H9 (cell line): ENCODE results near the gene FGD6. TPM values are rescaled to one million over a fixed set of nuclear protein-coding genes. Genes with fewer than 3 reads are reported as not detected.

Source experiments
- DNase-seq: peaks from one replicate; pipeline ENCODE4 v3.0.0-alpha.2; 2017
- H2AFZ ChIP-seq: one replicate; pipeline ENCODE4 v1.6.1; 2013; ENCODE audit warnings: mild to moderate bottlenecking, low read length, control low read depth, moderate library complexity
- H2AK5ac ChIP-seq: 2 replicates; pipeline ENCODE4 v1.6.1; 2013; ENCODE audit warnings: low read length, control low read depth, mixed read lengths; ENCODE audit not compliant: insufficient read length
- H2BK120ac ChIP-seq: one replicate; pipeline ENCODE4 v1.6.1; 2013; ENCODE audit warnings: low read depth, mild to moderate bottlenecking, low read length, control low read depth, inconsistent platforms; ENCODE audit not compliant: poor library complexity, severe bottlenecking
- H2BK12ac ChIP-seq: 2 replicates; pipeline ENCODE4 v1.6.1; 2013; ENCODE audit warnings: low read length, control low read depth, mixed read lengths, low read depth; ENCODE audit not compliant: insufficient read length
- H2BK15ac ChIP-seq: 2 replicates; pipeline ENCODE4 v1.6.1; 2013; ENCODE audit warnings: low read depth, low read length, control low read depth
- H2BK20ac ChIP-seq: one replicate; pipeline ENCODE4 v1.6.1; 2013; ENCODE audit warnings: low read depth, mild to moderate bottlenecking, low read length, control low read depth, inconsistent platforms; ENCODE audit not compliant: poor library complexity, severe bottlenecking
- H2BK5ac ChIP-seq: 2 replicates; pipeline ENCODE4 v1.6.1; 2013; ENCODE audit warnings: low read length, control low read depth, mixed read lengths; ENCODE audit not compliant: insufficient read length
- H3K14ac ChIP-seq: 2 replicates; pipeline ENCODE4 v1.6.1; 2013; ENCODE audit warnings: low read length, control low read depth; ENCODE audit not compliant: insufficient read depth
- H3K18ac ChIP-seq: 2 replicates; pipeline ENCODE4 v1.6.1; 2013; ENCODE audit warnings: low read depth, mild to moderate bottlenecking, mixed read lengths, low read length, control low read depth; ENCODE audit not compliant: insufficient read length
- H3K23ac ChIP-seq: 2 replicates; pipeline ENCODE4 v1.6.1; 2013; ENCODE audit warnings: low read length, control low read depth, mixed read lengths, low read depth; ENCODE audit not compliant: insufficient read length
- H3K23me2 ChIP-seq: 2 replicates; pipeline ENCODE4 v1.6.1; 2013; ENCODE audit warnings: low read depth, mild to moderate bottlenecking, mixed read lengths, low read length, control low read depth; ENCODE audit not compliant: insufficient read length, poor library complexity, severe bottlenecking
- H3K27ac ChIP-seq: 2 replicates; pipeline ENCODE4 v1.5.1; 2013; ENCODE audit warnings: low read length, control low read depth, mixed read lengths, low read depth; ENCODE audit not compliant: insufficient read length
- H3K27me3 ChIP-seq: 2 replicates; pipeline ENCODE4 v1.6.1; 2013; ENCODE audit warnings: low read length, control low read depth, inconsistent platforms; ENCODE audit not compliant: insufficient read depth
- H3K4ac ChIP-seq: 2 replicates; pipeline ENCODE4 v1.6.1; 2013; ENCODE audit warnings: low read depth, mild to moderate bottlenecking, control low read depth, inconsistent platforms, low read length, moderate library complexity
- H3K4me1 ChIP-seq: 2 replicates; pipeline ENCODE4 v1.6.1; 2013; ENCODE audit warnings: low read length, control low read depth, inconsistent platforms; ENCODE audit not compliant: insufficient read depth
- H3K4me2 ChIP-seq: 2 replicates; pipeline ENCODE4 v1.6.1; 2013; ENCODE audit warnings: low read length, control low read depth, mixed read lengths; ENCODE audit not compliant: insufficient read length, insufficient read depth
- H3K56ac ChIP-seq: 2 replicates; pipeline ENCODE4 v1.6.1; 2013; ENCODE audit warnings: low read depth, mild to moderate bottlenecking, mixed read lengths, low read length, control low read depth; ENCODE audit not compliant: insufficient read length
- H3K79me1 ChIP-seq: 2 replicates; pipeline ENCODE4 v1.6.1; 2013; ENCODE audit warnings: low read depth, mild to moderate bottlenecking, moderate library complexity, low read length, control low read depth, inconsistent platforms; ENCODE audit not compliant: insufficient read depth, poor library complexity, severe bottlenecking
- H3K79me2 ChIP-seq: 2 replicates; pipeline ENCODE4 v1.6.1; 2013; ENCODE audit warnings: low read length, control low read depth, inconsistent platforms; ENCODE audit not compliant: insufficient read depth
- H3K9ac ChIP-seq: 2 replicates; pipeline ENCODE4 v1.6.1; 2013; ENCODE audit warnings: low read length, control low read depth, mixed read lengths; ENCODE audit not compliant: insufficient read length; ENCODE audit errors: extremely low read depth
- H3K9me3 ChIP-seq: one replicate; pipeline ENCODE4 v1.6.1; 2013; ENCODE audit warnings: low read depth, low read length, inconsistent platforms; ENCODE audit not compliant: control insufficient read depth
- H3T11ph ChIP-seq: one replicate; pipeline ENCODE4 v1.6.1; 2013; ENCODE audit warnings: mild to moderate bottlenecking, low read length, control low read depth, inconsistent platforms
- H4K20me1 ChIP-seq: one replicate; pipeline ENCODE4 v1.6.1; 2013; ENCODE audit not compliant: control insufficient read depth, insufficient read length, insufficient read depth
- H4K5ac ChIP-seq: 2 replicates; pipeline ENCODE4 v1.6.1; 2013; ENCODE audit warnings: low read depth, mild to moderate bottlenecking, mixed read lengths, low read length, control low read depth; ENCODE audit not compliant: insufficient read length
- H4K8ac ChIP-seq: replicated peaks from 2 replicates; pipeline ENCODE4 v1.6.1; 2013; ENCODE audit warnings: low read length, control low read depth, mixed read lengths, low read depth; ENCODE audit not compliant: insufficient read length
- H4K91ac ChIP-seq: 2 replicates; pipeline ENCODE4 v1.6.1; 2013; ENCODE audit warnings: low read depth, mild to moderate bottlenecking, moderate library complexity, mixed read lengths, low read length, control low read depth; ENCODE audit not compliant: insufficient read length
- H3K27ac Mint-ChIP-seq, 3 experiments: 2 replicates in 2 of 3; 3 replicates in 1 of 3; pipeline ENCODE4 v1.8.0; 2020 to 2021; ENCODE audit warnings: mixed read lengths in 3 of 3, mild to moderate bottlenecking in 1 of 3, moderate library complexity in 1 of 3
- H3K27me3 Mint-ChIP-seq: 2 replicates; pipeline ENCODE4 v1.8.0; 2021; ENCODE audit warnings: low read depth, mild to moderate bottlenecking, moderate library complexity, mixed read lengths
- H3K36me3 Mint-ChIP-seq, 3 experiments: 2 replicates in 2 of 3; 3 replicates in 1 of 3; pipeline ENCODE4 v1.8.0; 2020 to 2021; ENCODE audit warnings: low read depth in 3 of 3, mixed read lengths in 3 of 3; ENCODE audit not compliant: insufficient read depth in 1 of 3
- H3K4me1 Mint-ChIP-seq, 2 experiments: 2 replicates each; pipeline ENCODE4 v1.8.0; 2020; ENCODE audit warnings: mixed read lengths in 2 of 2
- H3K4me3 Mint-ChIP-seq, 2 experiments: 2 replicates in 1 of 2; 3 replicates in 1 of 2; pipeline ENCODE4 v1.8.0; 2020 to 2021; ENCODE audit warnings: mild to moderate bottlenecking in 2 of 2, mixed read lengths in 2 of 2, moderate library complexity in 1 of 2
- H3K9me3 Mint-ChIP-seq, 2 experiments: 2 replicates in 1 of 2; 3 replicates in 1 of 2; pipeline ENCODE4 v1.8.0; 2020; ENCODE audit warnings: mild to moderate bottlenecking in 2 of 2, mixed read lengths in 2 of 2, moderate library complexity in 1 of 2
- CTCF ChIP-seq: fragments of 200-600 bp; sonication (generic); conservative IDR thresholded peaks from 3 replicates; pipeline ENCODE4 v1.8.0; 2021; ENCODE audit warnings: antibody characterized with exemption, mild to moderate bottlenecking
- WGBS: extraction: QIAGEN DNeasy Blood & Tissue Kit; methylation state at CpG from one replicate; pipeline ENCODE4 v1.1.7; 2013; ENCODE audit warnings: missing lambda C conversion rate, low lambda C conversion rate, mixed read lengths; ENCODE audit not compliant: insufficient read length; ENCODE audit errors: extremely low coverage; 5-methylcytosine and 5-hydroxymethylcytosine counted together
- total RNA-seq: library from RNA; stranded (reverse); gene quantifications from 2 replicates; pipeline ENCODE4 v1.2.1, GENCODE V29; 2021

FGD6 gene
- total RNA-seq, 1 experiment from 2014 or later: 39.5 TPM

GRCh38 chr12:95100264-95101190 lies 116.7 kb downstream of the FGD6 start:
- H3K4me2 ChIP-seq: no peak overlapping the region
- no peak overlapping the region for H3K23ac ChIP-seq
- H4K5ac ChIP-seq: no peak overlapping the region
- H2AFZ ChIP-seq: no peak overlapping the region
- no peak overlapping the region for H3K18ac ChIP-seq
- H3K4me3 Mint-ChIP-seq: no peak overlapping the region
- no peak overlapping the region for H2BK12ac ChIP-seq
- H3K79me1 ChIP-seq: no peaks in the 10 kb centered on the region
- no peak overlapping the region for H2BK5ac ChIP-seq
- TF ChIP-seq CTCF: no peak
- H3K79me2 ChIP-seq: no peaks in the 10 kb centered on the region
- no peak overlapping the region for H2BK20ac ChIP-seq
- H3K4me1 Mint-ChIP-seq: no peaks in the 10 kb centered on the region
- H2BK15ac ChIP-seq: no peak overlapping the region
- H3K36me3 Mint-ChIP-seq: peaks cover 14 to 65% (median 59%) of the 10 kb centered on the region in 3 experiments; a peak in 6 of 7 replicates
- no CpG with 5 or more reads among the region's 11 CpGs for WGBS
- no peaks in the 10 kb centered on the region for H3K4me1 ChIP-seq
- no peaks in the 10 kb centered on the region for H3K23me2 ChIP-seq
- no peak overlapping the region for H4K8ac ChIP-seq
- H4K91ac ChIP-seq: no peak overlapping the region
- no peak for DNase-seq
- H3K9ac ChIP-seq: no peak overlapping the region
- no peaks in the 10 kb centered on the region for H4K20me1 ChIP-seq
- no peaks in the 10 kb centered on the region for H3K27me3 ChIP-seq
- H3K27ac ChIP-seq: no peak overlapping the region
- H3K9me3 Mint-ChIP-seq: no peaks in the 10 kb centered on the region; a peak in 1 of 5 replicates
- H3T11ph ChIP-seq: no peak overlapping the region
- H3K56ac ChIP-seq: no peak overlapping the region
- no peak overlapping the region for H3K14ac ChIP-seq
- no peaks in the 10 kb centered on the region for H3K27me3 Mint-ChIP-seq
- no peak overlapping the region for H2AK5ac ChIP-seq
- H3K4ac ChIP-seq: no peak overlapping the region
- peak overlapping the region in 1 of 3 experiments; percentile 3; a peak in 3 of 7 replicates for H3K27ac Mint-ChIP-seq
- no peak overlapping the region for H2BK120ac ChIP-seq
- no peaks in the 10 kb centered on the region for H3K9me3 ChIP-seq
